ENCODE measurements around the gene SV2B.

The SV2B gene

GRCh38 chr15:91126080-91126479, 26.0 kb downstream of the SV2B start:
- Histone ChIP-seq H3K36me3 (ENCODE audit: insufficient read depth, low read length) (no peaks in the 10 kb centered on the region), H3K9ac (ENCODE audit: insufficient read length) (no peak overlapping the region), H3K4me3 (no peak overlapping the region), H3K27ac (no peak overlapping the region), H3K9me3 (ENCODE audit: low read depth, low read length) (no peaks in the 10 kb centered on the region)
- no peak for TF ChIP-seq FOXP2 (optimal IDR thresholded peaks at IDR 0.05; ENCODE audit: control extremely low read depth, extremely low read length, insufficient read depth)
- no peak for TF ChIP-seq EZH2 (IDR thresholded peaks at IDR 0.05)
- no peak for TF ChIP-seq POLR2AphosphoS5 (IDR thresholded peaks at IDR 0.05; ENCODE audit: borderline replicate concordance, low read depth, low read length)
- no peak for DNase-seq (ENCODE audit: low read depth, low spot score)

GRCh38 chr15:91127236-91127955, 27.3 kb downstream of the SV2B start:
- Histone ChIP-seq H3K9ac (ENCODE audit: insufficient read length) (no peak overlapping the region), H3K36me3 (ENCODE audit: insufficient read depth, low read length) (no peaks in the 10 kb centered on the region), H3K4me3 (no peak overlapping the region), H3K9me3 (ENCODE audit: low read depth, low read length) (no peaks in the 10 kb centered on the region), H3K27ac (no peak overlapping the region)
- TF ChIP-seq EZH2 (IDR thresholded peaks at IDR 0.05) = no peak
- no peak for TF ChIP-seq POLR2AphosphoS5 (IDR thresholded peaks at IDR 0.05; ENCODE audit: borderline replicate concordance, low read depth, low read length)
- TF ChIP-seq FOXP2 (optimal IDR thresholded peaks at IDR 0.05; ENCODE audit: control extremely low read depth, extremely low read length, insufficient read depth) = no peak
- DNase-seq (ENCODE audit: low read depth, low spot score) = no peak

- TF ChIP-seq POLR2AphosphoS5 (IDR thresholded peaks at IDR 0.05; ENCODE audit: borderline replicate concordance, low read depth, low read length) (no peak), FOXP2 (optimal IDR thresholded peaks at IDR 0.05; ENCODE audit: control extremely low read depth, extremely low read length, insufficient read depth) (no peak), EZH2 (IDR thresholded peaks at IDR 0.05) (no peak)
These were observed 28.0 kb downstream of the SV2B start for GRCh38 chr15:91128016-91128415.

GRCh38 chr15:91129436-91129835, 29.4 kb downstream of the SV2B start:
- no peak for TF ChIP-seq POLR2AphosphoS5 (IDR thresholded peaks at IDR 0.05; ENCODE audit: borderline replicate concordance, low read depth, low read length)
- TF ChIP-seq EZH2 (IDR thresholded peaks at IDR 0.05) = no peak
- TF ChIP-seq FOXP2 (optimal IDR thresholded peaks at IDR 0.05; ENCODE audit: control extremely low read depth, extremely low read length, insufficient read depth) = no peak
- Histone ChIP-seq H3K36me3 (ENCODE audit: insufficient read depth, low read length) (no peaks in the 10 kb centered on the region), H3K9ac (ENCODE audit: insufficient read length) (no peak overlapping the region), H3K9me3 (ENCODE audit: low read depth, low read length) (no peaks in the 10 kb centered on the region), H3K27ac (no peak overlapping the region), H3K4me3 (no peak overlapping the region)
- DNase-seq (ENCODE audit: low read depth, low spot score) = no peak

More at GRCh38 chr15:91128016-91128415, 28.0 kb downstream of the SV2B start:
- Histone ChIP-seq H3K9ac (ENCODE audit: insufficient read length) (no peak overlapping the region), H3K4me3 (no peak overlapping the region), H3K9me3 (ENCODE audit: low read depth, low read length) (no peaks in the 10 kb centered on the region), H3K27ac (no peak overlapping the region), H3K36me3 (ENCODE audit: insufficient read depth, low read length) (no peaks in the 10 kb centered on the region)
- no peak for DNase-seq (ENCODE audit: low read depth, low spot score)

- Histone ChIP-seq H3K9ac (ENCODE audit: insufficient read length) (no peak overlapping the region), H3K36me3 (ENCODE audit: insufficient read depth, low read length) (no peaks in the 10 kb centered on the region), H3K9me3 (ENCODE audit: low read depth, low read length) (no peaks in the 10 kb centered on the region), H3K4me3 (no peak overlapping the region), H3K27ac (no peak overlapping the region)
- no peak for DNase-seq (ENCODE audit: low read depth, low spot score)
- TF ChIP-seq EZH2 (IDR thresholded peaks at IDR 0.05) (no peak), POLR2AphosphoS5 (IDR thresholded peaks at IDR 0.05; ENCODE audit: borderline replicate concordance, low read depth, low read length) (no peak), FOXP2 (optimal IDR thresholded peaks at IDR 0.05; ENCODE audit: control extremely low read depth, extremely low read length, insufficient read depth) (no peak)
These were observed 32.0 kb downstream of the SV2B start for GRCh38 chr15:91132079-91132478.

GRCh38 chr15:91133511-91133910, 33.5 kb downstream of the SV2B start:
- Histone ChIP-seq H3K36me3 (ENCODE audit: insufficient read depth, low read length) (no peaks in the 10 kb centered on the region), H3K9ac (ENCODE audit: insufficient read length) (no peak overlapping the region), H3K4me3 (no peak overlapping the region), H3K27ac (no peak overlapping the region), H3K9me3 (ENCODE audit: low read depth, low read length) (no peaks in the 10 kb centered on the region)
- no peak for DNase-seq (ENCODE audit: low read depth, low spot score)
- TF ChIP-seq FOXP2 (optimal IDR thresholded peaks at IDR 0.05; ENCODE audit: control extremely low read depth, extremely low read length, insufficient read depth) (no peak), POLR2AphosphoS5 (IDR thresholded peaks at IDR 0.05; ENCODE audit: borderline replicate concordance, low read depth, low read length) (no peak), EZH2 (IDR thresholded peaks at IDR 0.05) (no peak)

GRCh38 chr15:91135201-91136130, 35.4 kb downstream of the SV2B start:
- TF ChIP-seq EZH2 (IDR thresholded peaks at IDR 0.05) (no peak), POLR2AphosphoS5 (IDR thresholded peaks at IDR 0.05; ENCODE audit: borderline replicate concordance, low read depth, low read length) (no peak), FOXP2 (optimal IDR thresholded peaks at IDR 0.05; ENCODE audit: control extremely low read depth, extremely low read length, insufficient read depth) (no peak)
- no peak overlapping the region for H3K4me3 ChIP-seq
- DNase-seq (ENCODE audit: low read depth, low spot score) = no peak
- no peak overlapping the region for H3K27ac ChIP-seq
- H3K9me3 ChIP-seq (ENCODE audit: low read depth, low read length) = no peaks in the 10 kb centered on the region
- no peaks in the 10 kb centered on the region for H3K36me3 ChIP-seq (ENCODE audit: insufficient read depth, low read length)
- no peak overlapping the region for H3K9ac ChIP-seq (ENCODE audit: insufficient read length)

- TF ChIP-seq EZH2 (IDR thresholded peaks at IDR 0.05) (no peak), POLR2AphosphoS5 (IDR thresholded peaks at IDR 0.05; ENCODE audit: borderline replicate concordance, low read depth, low read length) (no peak), FOXP2 (optimal IDR thresholded peaks at IDR 0.05; ENCODE audit: control extremely low read depth, extremely low read length, insufficient read depth) (no peak)
- no peak overlapping the region for H3K4me3 ChIP-seq
- no peaks in the 10 kb centered on the region for H3K36me3 ChIP-seq (ENCODE audit: insufficient read depth, low read length)
- H3K9me3 ChIP-seq (ENCODE audit: low read depth, low read length) = no peaks in the 10 kb centered on the region
- no peak overlapping the region for H3K9ac ChIP-seq (ENCODE audit: insufficient read length)
- DNase-seq (ENCODE audit: low read depth, low spot score) = no peak
- H3K27ac ChIP-seq = no peak overlapping the region
These were observed 36.4 kb downstream of the SV2B start for GRCh38 chr15:91136386-91136923.

All from SK-N-MC (cell line).